Urinary bladder (tissue), 4 donors: ENCODE measurements around the gene C9orf72. TPM values are rescaled to one million over a fixed set of nuclear protein-coding genes. Genes with fewer than 3 reads are reported as not detected.

Experiments
- DNase-seq: peaks from one replicate; pipeline ENCODE4 v3.0.0-alpha.2; 2015; ENCODE audit errors: extremely low spot score
- H3K27ac ChIP-seq: one replicate; pipeline ENCODE4 v1.5.1; 2013; ENCODE audit warnings: low read depth, mild to moderate bottlenecking, moderate library complexity
- H3K36me3 ChIP-seq: one replicate; pipeline ENCODE4 v1.6.1; 2013; ENCODE audit warnings: mild to moderate bottlenecking, moderate library complexity; ENCODE audit not compliant: insufficient read depth
- H3K4me1 ChIP-seq: one replicate; pipeline ENCODE4 v1.6.1; 2013; ENCODE audit warnings: mild to moderate bottlenecking, moderate library complexity; ENCODE audit not compliant: insufficient read depth
- H3K4me3 ChIP-seq: one replicate; pipeline ENCODE4 v1.5.1; 2013; ENCODE audit warnings: low read depth, low read length
- WGBS: extraction: QIAGEN DNeasy Blood & Tissue Kit; methylation state at CpG from one replicate; pipeline ENCODE4 v1.1.7; 2013; 5-methylcytosine and 5-hydroxymethylcytosine counted together
- polyA plus RNA-seq: library from polyadenylated mRNA; stranded (reverse); fragments of 200-250 nt; gene quantifications from one replicate; pipeline ENCODE4 v1.2.3, GENCODE V29; 2013
- total RNA-seq: library from RNA; depleted of rRNA; stranded (reverse); fragments of >200 nt; gene quantifications from one replicate; pipeline ENCODE4 v1.2.3, GENCODE V29; 2014
- donor health status: healthy with polysubstance abuse.
- donor health status: healthy.

Gene C9orf72
- total and polyA plus RNA-seq, 2 donors: 9.0 to 47.8 TPM

DNA sequence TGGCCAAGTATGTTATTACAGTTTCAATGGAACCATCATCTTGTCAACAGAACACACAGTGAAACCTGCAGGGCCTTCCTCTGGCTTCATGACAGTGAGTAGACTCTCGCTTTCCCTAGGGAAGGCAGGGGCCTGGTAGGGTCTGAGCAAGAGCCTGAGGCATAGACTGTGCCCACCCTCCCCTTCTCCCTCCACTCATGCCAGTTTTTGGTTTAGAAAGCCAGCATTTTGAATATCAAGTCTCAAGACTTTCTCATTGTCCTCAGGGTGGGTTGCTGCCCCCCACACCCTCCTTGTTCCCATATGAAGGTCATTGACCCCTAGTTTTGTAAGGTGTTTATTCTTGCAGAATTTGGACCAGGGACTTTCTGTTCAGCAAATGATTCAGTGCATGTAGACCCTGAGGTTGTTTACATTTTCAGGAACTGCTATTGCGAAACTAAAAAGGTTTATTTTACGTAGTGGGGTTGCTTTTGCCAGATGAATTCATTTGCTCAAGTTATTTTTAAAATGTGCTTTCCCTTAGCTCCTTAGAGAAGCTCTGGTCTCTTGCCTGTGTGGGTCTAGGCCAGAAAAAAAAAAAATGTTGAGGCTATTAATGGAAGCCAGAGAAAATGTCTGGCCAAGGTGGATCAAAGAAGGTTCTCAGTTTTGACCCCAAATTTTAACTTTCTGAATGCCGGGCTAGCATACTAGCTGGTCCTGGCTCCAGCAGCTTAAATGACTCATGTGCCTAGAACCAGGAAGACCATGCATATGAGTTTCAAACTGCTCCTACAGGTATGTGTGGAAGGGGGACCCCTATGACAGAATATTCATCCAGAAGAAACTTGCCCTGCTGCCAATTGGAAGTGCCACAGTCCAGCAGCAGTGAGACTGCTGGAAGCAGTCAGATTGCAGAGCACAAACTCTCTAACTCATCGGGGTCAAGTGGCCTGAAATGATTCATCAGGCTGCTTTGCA is 33.5 kb downstream of the C9orf72 start:
- WGBS: 29% methylated on average over 5 of the region's 5 CpGs
- peaks cover 3% of the 10 kb centered on the region for H3K4me1 ChIP-seq
- no peak overlapping the region for H3K4me3 ChIP-seq

DNA sequence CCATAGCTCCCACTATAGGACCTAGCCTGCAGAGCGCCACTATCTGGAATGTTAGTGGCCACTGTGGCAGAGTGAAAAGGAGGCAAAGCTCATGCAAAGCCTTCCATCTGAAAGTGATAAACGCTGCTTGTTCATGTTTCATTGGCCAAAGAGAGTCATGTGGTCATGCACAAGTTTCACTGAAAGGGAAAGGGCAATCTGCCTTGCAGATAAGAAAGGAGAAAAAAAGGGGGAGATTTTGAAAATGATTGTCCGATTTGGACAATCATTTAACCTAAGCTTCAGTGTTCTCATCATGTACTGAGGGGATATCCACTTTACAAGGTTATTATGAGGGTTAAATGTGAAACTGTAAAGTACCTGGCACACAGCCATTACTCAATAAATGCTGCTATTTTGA is 34.6 kb downstream of the C9orf72 start:
- no peak for DNase-seq
- H3K4me1 ChIP-seq: peaks cover 3% of the 10 kb centered on the region
- peak overlapping the region; percentile 45 for H3K27ac ChIP-seq
- no peak overlapping the region for H3K4me3 ChIP-seq
- WGBS: 83% methylated on average over 3 of the region's 3 CpGs
- no peaks in the 10 kb centered on the region for H3K36me3 ChIP-seq

More for the DNA sequence above, 33.5 kb downstream of the C9orf72 start:
- peak; percentile 36 for DNase-seq
- Histone ChIP-seq H3K27ac (peak overlapping the region; percentile 88), H3K36me3 (no peaks in the 10 kb centered on the region)

DNA sequence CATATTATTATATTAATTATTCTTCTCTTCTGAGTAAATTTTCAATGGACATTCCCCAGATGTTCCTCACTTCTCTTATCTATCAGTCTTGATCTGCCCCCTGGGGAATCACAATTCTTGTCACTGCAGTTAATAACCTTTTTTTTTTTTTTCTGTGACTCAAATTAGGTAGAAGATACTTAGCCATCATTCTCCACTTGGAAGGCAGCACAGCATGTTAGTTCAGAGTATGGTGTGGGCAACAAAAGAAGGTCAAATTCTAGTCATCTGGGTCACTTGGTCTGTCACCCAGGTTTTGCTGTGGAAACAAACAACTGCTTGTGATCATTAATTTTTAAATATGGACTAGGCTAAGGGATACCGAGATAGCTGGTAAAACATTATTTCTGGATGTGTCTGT is 35.5 kb downstream of the C9orf72 start:
- Histone ChIP-seq H3K4me3 (no peak overlapping the region), H3K27ac (no peak overlapping the region), H3K36me3 (no peaks in the 10 kb centered on the region), H3K4me1 (peaks cover 3% of the 10 kb centered on the region)
- no peak for DNase-seq
- 93% methylated on average over 1 of the region's 1 CpG for WGBS

DNA sequence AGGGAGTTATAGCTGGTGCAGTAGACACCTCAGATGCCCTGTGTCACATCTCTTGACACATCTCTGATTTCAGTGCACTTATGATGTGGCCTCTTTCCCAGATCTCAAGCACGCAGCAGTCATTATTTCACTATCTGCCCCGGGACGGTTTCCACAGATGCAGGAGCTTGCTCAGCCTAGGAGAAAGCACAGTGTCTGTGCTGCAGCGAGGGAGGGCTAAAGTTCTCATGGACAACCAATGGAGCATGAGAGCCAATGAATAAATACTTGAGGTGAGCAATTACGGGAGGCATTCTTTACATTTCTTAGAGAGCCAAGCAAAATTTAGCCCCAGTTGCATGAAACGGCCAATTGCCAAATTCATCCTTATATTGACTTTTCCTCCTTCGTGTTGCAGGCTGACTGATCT is 36.2 kb downstream of the C9orf72 start:
- Histone ChIP-seq H3K4me3 (no peak overlapping the region), H3K27ac (no peak overlapping the region), H3K4me1 (peaks cover 3% of the 10 kb centered on the region), H3K36me3 (no peaks in the 10 kb centered on the region)
- DNase-seq: no peak
- WGBS: 69% methylated on average over 7 of the region's 7 CpGs

DNA sequence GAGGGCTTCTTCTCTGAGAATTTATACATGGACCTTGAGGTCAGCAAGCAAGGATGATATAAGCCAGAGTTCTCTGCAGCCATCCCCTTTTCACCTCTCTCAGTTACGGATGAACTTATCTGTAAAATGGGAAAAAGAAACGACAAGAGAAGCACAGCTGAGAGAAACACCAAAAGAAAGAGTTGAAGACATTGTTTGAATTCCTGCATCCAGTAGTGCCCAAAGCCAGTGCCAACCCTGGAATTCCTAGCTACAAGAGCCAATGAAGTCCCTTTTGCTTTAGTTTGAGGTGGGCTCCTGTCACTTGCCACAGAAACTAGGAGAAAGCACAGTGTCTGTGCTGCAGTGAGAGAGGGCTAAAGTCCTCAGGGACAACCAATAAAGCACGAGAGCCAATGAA is 37.1 kb downstream of the C9orf72 start:
- no peak overlapping the region for H3K4me3 ChIP-seq
- DNase-seq: no peak
- peaks cover 3% of the 10 kb centered on the region for H3K4me1 ChIP-seq
- WGBS: 82% methylated on average over 3 of the region's 3 CpGs
- no peaks in the 10 kb centered on the region for H3K36me3 ChIP-seq
- no peak overlapping the region for H3K27ac ChIP-seq

DNA sequence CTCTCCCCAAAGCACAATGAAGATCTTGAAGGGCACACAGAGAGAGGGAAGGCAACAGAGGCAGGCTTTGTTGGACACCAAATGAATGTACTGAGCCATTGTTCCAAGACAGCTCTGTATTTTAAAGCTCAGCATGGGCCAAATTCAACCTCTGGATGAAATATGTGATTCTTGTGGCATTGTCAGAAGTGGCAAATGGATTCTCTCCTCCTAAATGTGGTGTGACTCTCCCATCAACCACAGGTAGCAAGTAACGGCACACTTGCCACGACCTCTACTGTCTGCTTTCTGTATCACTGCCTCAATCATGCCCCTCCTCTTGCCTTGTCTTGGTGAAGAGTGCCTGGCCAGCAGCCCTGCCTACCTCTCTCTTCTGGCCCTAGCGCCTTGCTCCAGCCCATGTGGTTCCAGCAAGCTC is 37.6 kb downstream of the C9orf72 start:
- DNase-seq: no peak
- Histone ChIP-seq H3K27ac (no peak overlapping the region), H3K4me1 (peaks cover 3% of the 10 kb centered on the region), H3K4me3 (no peak overlapping the region), H3K36me3 (no peaks in the 10 kb centered on the region)
- 82% methylated on average over 3 of the region's 3 CpGs for WGBS

DNA sequence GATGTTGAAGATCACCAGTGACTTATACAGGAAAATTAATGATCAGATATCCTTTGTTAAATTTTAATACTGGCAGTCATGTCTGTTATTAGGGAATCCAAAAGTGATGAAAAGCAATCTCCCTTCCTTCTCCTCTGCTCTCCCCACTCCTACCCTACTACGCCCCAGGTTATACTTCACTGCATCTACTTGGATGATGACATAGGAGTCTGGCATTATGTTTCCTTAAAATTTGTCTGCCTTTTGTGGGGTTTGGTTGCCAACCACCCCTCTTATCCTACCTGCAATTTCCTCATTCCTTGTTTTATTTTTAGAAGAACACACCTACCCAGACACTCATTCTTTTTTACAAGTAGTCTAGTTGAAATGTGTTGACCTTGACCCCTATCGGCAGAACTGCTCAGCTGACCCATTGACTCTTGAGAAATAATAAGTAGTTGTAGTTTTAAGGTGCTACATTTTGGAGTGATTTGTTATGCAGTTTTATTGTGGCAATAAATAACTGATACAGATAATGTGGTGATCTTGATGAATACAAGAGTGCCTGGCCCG is 38.5 kb downstream of the C9orf72 start:
- Histone ChIP-seq H3K36me3 (no peaks in the 10 kb centered on the region), H3K27ac (peak overlapping the region; percentile 41), H3K4me3 (no peak overlapping the region), H3K4me1 (peaks cover 3% of the 10 kb centered on the region)
- WGBS: 88% methylated on average over 3 of the region's 3 CpGs
- DNase-seq: no peak

DNA sequence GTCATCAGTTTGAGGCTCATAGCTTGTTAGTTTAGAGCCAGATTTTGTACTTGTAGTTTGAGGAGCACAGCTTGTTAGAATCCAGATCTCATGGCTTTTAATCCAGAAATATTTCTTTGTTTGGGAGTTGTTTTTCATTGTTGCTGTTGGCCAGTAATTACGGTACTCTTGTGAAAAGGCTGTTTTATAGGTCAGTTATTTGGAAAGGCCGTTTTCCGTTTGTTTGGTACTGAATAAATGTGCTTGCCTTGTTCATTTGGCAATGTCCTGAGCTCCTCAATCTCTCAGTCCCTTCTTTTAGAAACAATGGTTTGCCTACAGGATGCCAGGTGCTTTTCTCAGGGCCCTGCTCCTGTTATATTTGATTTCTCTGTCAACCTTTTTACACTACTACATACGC is 39.1 kb downstream of the C9orf72 start:
- Histone ChIP-seq H3K4me3 (no peak overlapping the region), H3K4me1 (peaks cover 3% of the 10 kb centered on the region), H3K27ac (peak overlapping the region; percentile 41), H3K36me3 (no peaks in the 10 kb centered on the region)
- WGBS: 57% methylated on average over 4 of the region's 4 CpGs
- no peak for DNase-seq

DNA sequence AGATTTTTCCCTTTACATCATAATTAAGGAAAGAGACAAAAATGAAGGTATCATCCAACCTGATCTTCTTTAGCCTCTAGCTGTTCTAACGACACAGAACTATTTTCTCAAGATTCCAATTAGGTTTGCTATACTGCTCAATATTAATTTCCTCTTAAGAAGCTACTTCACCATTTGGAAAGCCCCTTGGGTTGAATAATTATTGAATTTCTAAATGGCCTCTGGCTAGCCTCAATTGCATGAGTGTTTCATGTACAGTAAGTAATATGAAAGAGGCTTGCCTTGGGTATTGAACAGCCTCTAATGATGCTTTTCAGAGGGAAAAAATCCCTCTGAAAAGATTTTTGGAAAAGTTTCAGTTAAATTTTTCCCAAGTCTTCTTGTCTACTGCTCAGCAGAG is 40.0 kb downstream of the C9orf72 start:
- peaks cover 3% of the 10 kb centered on the region for H3K4me1 ChIP-seq
- no peak for DNase-seq
- 94% methylated on average over 1 of the region's 1 CpG for WGBS
- no peak overlapping the region for H3K4me3 ChIP-seq
- no peak overlapping the region for H3K27ac ChIP-seq
- H3K36me3 ChIP-seq: no peaks in the 10 kb centered on the region

DNA sequence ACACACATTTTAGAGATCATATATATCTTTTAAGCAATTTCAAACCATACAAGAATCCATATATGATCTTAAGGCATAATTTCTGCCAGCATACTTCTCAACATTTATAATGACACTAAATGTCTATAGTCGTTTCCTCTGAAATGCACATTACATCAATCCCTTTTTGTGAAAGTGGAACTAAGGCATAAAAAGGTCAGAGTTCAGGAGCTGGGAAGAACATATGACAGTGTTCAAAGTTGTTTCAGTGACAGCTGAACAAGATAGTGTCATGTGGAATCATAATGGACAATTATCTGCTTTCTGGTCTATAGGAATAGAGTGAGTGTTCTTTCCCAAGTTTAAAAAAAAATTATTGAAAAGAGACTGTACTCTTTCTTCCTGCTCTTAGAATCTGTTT is 41.2 kb downstream of the C9orf72 start:
- no peaks in the 10 kb centered on the region for H3K36me3 ChIP-seq
- no peak overlapping the region for H3K27ac ChIP-seq
- H3K4me3 ChIP-seq: no peak overlapping the region
- peaks cover 2% of the 10 kb centered on the region for H3K4me1 ChIP-seq
- 80% methylated on average over 1 of the region's 1 CpG for WGBS
- DNase-seq: no peak

DNA sequence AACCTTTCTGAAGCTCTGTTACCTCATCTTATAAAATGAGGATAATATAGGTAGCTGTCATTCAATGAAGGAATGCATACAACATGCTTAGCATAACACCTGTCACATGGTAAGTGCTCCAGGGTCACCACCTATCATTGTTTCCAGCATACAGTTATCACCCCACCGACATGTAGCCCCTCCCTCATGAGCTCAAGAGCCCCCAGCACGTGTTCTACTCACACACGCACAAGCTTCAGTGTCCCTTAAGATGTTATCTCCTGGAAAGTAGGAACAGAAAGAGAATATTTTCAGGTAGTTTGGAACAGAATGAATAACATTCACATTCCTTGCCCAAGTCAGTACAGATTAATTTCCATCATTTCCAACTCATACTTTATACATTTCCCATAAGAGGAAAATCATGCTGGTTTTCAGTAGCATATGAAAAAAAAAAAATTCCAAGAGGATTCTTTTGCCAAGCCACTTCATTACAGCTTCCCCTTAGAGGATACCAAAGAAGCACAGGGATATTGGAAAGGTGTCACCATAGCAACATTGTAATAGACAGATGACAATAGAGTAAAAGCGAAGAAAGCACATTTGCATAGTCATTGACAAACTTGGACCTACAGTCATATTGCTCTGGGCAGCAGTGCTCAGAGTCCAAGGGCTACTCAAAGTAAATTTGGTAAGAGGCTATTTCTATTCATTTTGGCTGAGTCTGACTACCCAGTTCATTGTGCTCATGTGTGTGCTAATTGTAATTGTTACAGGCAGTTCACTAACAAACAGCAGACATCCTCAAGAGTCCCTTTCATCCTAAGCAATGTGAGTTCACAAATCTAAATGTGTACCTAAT is 42.1 kb downstream of the C9orf72 start:
- Histone ChIP-seq H3K27ac (no peak overlapping the region), H3K36me3 (no peaks in the 10 kb centered on the region), H3K4me3 (no peak overlapping the region), H3K4me1 (peaks cover 2% of the 10 kb centered on the region)
- 64% methylated on average over 4 of the region's 4 CpGs for whole genome bisulfite sequencing
- no peak for DNase-seq

DNA sequence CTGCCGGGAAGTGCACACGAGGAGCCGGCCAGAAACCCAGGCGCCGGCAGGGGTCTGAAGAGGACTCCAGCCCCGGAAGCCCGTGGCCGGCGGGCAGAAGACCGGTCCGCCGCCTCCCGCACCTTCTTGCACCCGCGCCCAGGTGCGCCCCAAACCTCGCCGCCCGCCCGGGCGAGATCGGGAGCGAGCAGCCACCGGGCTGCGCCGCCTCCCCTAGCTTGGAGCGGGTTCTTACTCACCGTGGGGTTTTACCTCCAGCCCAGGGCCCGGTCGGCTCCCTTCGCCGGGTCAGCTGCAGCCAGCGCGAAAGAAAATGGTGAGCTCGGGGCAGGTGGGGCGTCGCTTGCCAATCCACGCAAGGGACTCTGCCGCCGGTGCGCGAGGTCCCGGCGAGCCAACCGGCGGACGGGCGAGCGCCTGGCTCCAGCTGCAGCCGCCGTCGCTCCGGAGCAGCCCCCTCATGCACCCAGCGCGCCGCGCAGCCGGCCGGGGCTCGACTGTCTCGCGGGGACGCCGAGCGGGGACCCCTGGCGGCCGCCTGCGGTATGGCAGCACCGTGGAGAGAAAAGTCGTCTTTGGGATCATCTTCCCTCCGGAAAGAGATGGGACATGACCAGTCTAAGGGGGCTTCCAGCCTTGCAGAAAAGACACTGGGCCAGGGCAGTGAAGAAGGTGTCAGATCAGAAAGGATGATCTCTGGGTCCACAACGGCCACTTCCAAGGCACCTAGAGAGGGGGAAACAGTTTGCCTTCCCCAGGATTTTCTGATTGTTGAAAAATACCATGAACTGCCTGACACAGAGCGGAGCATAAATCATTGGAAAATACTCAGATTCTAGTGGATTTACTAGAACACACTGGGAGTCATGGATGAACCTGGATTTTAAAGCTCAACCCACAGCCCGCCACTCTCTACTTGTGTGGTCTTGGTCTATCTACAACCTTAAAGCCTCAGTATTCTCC is 43.7 kb downstream of the C9orf72 start, which contains the start of gene MOB3B:
Gene MOB3B, minus strand, starts transcription at position 499 of the 963 bp plus-strand sequence. CDS start 74,264 bp downstream, outside the sequence.
- 3% methylated on average over 74 of the region's 74 CpGs for WGBS
- peak within 1 kb of the TSS; percentile 86 for H3K4me3 ChIP-seq
- H3K4me1 ChIP-seq: no peaks in the 10 kb centered on the region
- DNase-seq: no peak
- no peaks in the 10 kb centered on the region for H3K36me3 ChIP-seq
- H3K27ac ChIP-seq: peak within 1 kb of the TSS; percentile 53
